GM03348 (cell line): ENCODE results near the gene CHRNA3.
A peak's percentile ranks its signal among the peaks of the same experiment; 100 is the strongest.

Source experiments
- DNase-seq: peaks from one replicate; pipeline ENCODE4 v3.0.0; 2012; ENCODE audit warnings: low spot score

The CHRNA3 gene

GRCh38 chr15:78636378-78636859, 15.6 kb upstream of the CHRNA3 start:
- DNase-seq: no peak

DNA sequence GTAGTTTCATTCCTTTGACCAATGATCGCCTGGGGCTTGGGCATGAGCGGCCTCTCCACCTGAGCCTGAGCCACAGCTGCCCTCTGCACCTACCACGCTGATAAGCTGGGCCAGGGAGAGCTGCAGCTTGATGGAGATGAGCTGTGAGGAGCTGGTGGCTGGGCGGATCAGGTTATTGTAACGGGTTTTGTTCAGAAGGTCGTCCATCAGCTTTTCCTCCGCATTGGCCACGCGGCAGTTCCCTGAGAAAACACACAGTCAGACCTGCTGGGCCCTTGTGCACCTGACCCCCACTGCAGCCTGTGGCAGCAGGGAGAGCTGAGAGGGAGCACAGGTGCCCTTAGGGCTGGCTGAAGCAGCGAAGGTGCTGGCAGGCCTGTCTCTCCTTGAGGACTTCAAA, 14.6 kb upstream of the CHRNA3 start:
- no peak for DNase-seq

DNA sequence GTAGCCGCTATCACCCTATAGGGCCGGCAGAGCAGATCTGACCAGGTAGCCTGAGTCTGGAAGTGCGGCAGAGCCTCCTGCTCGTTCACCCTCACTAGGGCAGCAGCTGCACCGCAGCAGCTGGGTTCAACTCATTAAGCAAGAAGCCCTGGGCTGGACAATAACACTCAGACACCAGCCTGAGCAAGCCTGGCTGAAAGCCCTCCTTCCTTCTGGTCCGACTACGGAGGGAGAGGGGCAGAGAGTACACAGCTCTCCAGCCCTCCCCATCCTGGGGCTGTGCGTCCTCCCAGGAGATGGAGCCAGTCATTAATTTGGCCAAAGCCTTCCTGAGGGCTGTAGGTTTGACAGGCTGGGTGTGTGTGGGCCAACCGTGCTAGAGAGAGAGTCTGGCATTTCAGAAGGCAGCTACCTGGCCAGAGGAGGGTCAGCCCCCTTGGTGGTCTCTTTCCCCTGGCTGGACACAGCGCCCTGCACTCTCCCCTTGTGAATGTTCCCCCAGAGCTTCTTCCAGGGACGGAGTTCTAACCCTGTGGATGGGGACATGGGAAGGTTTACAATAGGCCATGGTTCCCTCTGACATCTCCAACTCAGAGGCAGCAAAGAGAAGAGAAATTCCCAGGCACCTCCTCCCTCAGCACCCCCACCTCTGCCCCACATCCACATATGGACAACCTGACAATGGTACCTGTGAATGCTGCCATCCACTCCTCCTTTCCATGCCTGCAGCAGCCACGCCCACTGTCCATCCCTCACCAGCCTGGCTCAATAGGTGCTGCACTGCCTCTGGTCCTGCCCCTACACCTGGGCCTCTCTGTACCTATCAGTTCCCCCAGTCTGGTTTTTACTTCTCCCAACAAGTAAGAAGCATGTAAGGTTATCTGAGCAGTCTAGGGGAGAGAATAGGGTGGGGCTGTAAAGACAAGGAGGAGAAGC, 13.7 kb upstream of the CHRNA3 start:
- no peak for DNase-seq

GRCh38 chr15:78633348-78633747, 12.6 kb upstream of the CHRNA3 start:
- DNase-seq: no peak

DNA sequence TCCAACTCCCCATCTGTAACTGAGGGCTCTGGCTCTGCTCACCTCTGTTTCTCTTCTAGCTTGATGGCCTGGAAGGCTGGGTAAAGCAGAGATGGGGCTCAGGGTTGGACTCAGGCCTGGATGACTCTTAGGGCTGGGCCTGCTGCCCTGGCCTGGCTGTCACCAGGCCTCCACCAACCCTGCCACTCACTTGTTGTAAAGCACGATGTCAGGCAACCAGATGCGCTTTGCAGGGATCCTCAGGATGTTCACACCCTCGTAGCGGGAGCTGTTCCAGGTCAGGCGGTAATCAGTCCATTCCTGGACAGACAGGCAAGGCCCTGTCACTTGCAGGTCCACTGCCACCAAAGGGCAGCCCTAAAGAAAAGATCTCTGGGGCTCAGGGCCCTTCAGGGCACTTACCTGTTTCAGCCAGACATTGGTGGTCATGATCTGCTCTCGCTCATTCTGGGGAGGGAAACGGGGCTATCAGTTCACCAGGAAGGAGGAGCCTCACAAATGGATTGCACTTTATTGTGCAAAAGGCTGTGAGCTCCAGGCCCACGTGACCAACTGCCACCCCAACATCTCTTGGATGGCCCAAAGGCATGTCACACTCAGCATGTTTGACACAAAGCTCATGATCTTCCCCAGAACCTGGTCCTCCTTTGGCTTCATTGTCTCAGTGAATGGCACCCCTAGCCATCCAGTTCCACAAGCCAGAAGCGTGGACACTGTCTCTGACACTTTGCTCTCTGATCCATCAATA, 10.3 kb upstream of the CHRNA3 start:
- DNase-seq: no peak

DNA sequence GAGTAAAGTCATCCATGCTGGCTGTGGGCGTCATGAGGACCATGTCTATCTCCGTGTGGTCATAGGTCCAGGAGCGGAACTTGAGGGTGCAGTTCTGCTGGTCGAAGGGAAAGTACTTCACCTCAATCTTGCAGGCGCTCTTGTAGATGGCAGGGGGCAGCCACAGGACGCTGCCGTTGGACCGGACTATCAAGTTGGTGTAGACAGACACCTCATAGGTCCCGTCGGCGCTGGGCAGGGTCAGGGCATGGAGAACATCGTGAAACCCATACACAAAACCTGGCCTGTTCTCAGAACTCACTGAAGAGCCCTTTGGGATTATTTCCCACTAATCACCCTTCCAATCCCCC, 8.9 kb upstream of the CHRNA3 start:
- no peak for DNase-seq

DNA sequence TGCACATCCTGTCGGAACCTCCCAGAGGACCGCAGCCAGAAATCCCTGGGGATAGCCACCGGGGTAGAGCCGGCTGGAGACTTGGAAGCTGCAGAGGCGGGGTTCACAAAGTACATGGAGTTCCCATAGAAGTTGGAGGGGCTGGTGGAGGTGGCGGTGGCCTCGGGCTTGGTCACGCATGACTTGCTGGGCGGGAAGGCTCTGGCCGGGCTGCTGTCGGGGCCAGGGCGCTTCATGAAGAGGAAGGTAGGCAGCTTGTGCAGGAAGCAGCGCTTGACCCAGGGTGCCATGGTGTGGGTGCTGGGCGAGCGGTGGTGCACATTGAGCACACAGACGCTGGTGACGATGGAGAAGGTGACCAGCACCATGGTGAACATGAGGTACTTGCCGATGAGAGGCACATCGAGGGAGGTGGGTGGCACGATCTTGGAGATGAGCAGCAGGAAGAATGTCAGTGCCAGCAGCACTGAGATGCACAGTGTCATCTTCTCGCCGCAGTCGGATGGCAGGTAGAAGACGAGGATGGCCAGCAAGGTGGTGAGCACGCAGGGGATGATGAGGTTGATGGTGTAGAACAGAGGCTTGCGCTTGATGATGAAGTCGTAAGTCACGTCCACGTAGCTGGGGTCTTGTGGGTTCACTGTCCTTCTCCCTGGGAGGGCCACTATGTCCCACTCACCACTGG, 8.4 kb upstream of the CHRNA3 start:
- no peak for DNase-seq

DNA sequence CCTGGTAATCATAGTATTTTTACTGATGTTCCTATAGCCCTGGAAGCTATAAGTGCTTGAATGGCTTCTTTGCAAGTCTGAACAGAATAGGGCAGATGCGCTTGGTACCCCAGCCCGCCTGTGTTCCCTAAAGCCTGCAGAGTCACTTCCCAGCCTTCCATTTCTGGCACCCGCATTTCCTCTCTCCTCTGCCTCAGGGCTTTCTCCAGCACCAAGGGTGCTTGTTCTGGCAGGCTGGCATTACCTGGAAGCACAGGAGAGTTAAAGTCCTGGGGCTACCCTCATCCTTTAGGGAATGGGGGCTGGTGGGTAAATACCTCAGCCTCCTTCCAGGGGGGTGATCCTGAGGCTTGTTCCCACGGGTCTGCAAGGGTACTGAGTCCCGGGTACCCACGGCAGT, 7.4 kb upstream of the CHRNA3 start:
- DNase-seq: no peak

DNA sequence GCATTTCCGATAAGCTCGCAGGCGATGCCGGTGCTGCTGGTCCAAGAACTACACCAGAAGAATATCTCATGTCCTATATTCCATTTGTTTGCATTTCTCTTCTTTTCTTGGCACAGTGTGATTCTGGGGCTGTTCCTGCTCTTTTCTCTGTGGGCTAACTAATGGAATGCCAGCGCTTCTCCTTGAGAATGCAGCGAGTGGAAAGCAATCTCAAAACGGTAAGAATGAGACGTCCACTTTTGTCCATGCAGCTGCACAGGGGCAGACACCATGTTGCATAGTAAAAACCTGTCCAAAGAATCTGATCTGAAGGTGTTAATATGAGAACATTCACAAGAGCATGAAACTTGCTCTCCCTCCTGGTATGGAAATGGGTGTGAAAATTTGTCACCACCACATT, 6.6 kb upstream of the CHRNA3 start:
- no peak for DNase-seq

DNA sequence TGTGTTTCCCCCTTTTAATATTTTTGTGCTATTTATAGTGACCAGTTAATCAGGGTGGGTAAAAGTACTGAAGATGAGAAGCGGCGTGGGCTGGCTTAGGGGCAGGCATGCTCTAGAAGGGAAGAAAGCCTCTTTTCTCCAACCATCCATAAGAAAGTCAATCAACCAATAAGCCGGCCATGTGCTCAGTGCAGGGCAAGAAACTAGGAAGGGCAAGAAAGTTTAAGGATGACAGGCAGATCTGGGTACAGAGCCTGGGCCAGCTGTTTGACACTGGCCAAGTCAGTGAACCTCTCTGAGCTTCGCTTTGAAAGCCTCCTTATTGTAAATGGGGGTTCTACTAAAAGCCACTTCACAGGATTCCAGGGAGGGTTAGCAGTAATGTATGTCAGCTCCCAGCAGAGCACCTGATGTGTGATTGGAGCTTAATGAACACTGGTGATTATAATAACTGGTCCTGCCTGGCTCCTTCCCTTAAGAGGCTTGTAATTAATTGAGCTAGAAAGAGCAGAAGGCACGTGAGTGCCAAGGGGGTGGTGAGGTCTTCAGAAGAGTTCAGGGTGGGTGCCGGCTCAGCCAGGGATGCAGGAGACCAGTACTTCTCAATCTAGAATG, 5.7 kb upstream of the CHRNA3 start:
- DNase-seq: no peak

DNA sequence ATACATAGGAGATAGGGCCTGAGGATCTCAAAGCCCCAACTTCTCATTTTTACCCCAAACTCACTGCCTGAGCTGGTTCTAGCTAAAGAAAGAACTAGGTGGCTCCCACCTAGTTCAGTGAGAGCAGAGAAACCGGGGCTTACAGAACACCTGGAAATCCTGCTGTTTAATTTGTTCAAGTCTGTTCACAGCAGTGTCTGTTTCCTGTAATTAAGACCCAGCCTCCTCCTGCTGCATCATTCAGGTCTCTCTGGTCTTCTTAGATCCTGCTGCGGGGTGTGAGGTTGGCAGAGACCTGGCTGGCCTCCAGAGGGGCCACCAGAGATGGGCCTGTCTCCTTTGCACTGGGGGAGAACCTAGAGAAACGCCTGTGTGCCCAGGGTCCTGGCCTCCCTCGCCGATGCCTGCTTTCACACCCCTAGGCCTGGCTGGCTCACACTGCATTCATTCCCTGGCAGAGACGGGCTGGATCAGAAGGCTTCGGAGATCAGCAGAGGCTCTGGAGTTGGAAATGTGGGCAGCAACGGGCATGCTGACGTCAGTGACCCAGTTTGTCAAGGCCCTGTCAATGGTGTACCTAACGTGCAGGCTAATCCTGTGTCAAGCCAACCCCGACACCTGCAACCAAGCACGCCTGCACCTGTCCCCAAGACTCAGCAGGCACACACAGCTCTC, 4.9 kb upstream of the CHRNA3 start:
- no peak for DNase-seq

DNA sequence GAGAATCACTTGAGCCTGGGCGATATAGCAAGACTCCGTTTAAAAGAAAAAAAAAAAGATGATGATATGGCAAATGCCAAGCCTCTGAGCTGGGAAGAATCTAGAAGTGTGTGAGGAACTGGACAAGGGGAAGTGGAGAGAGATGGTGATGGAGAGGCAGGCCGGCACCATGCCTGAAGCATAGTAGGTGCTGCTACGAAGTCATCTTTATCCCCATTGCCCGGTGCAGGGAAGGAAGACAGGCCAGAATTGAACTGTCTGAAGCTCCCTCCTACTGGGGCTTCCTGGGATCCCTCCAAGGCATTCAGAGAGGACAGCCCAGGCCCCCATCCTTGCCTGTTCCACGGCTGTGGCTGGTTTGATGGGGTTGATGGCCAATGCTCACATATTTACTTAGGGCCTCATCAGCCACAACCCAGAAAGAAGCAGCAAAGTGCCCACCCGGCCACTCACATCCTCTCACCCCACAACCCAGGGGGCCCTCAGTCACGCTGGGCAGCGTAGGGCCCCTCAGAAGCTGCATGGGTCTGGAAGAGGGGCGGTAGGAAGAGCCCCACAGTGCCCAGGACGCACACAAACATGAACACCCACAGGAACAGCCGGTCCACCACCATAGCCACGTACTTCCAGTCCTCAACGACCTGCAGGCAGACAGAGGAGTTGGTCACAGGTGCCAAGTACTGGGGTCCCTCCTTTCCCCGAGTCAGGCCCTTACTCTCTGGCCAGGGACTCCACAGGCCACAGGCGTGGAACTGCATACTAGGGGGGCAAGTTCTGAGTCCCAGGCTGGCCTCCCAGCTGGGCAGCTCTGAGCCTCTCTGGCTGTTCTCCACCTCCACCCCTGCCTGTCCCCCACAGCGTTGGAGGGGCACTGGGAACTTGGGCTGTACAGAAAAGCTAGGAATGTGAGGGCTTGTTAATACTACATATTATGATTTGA, 4.1 kb upstream of the CHRNA3 start:
- no peak for DNase-seq

- DNase-seq: no peak
Observed at GRCh38 chr15:78623786-78624497, 3.1 kb upstream of the CHRNA3 start.

DNA sequence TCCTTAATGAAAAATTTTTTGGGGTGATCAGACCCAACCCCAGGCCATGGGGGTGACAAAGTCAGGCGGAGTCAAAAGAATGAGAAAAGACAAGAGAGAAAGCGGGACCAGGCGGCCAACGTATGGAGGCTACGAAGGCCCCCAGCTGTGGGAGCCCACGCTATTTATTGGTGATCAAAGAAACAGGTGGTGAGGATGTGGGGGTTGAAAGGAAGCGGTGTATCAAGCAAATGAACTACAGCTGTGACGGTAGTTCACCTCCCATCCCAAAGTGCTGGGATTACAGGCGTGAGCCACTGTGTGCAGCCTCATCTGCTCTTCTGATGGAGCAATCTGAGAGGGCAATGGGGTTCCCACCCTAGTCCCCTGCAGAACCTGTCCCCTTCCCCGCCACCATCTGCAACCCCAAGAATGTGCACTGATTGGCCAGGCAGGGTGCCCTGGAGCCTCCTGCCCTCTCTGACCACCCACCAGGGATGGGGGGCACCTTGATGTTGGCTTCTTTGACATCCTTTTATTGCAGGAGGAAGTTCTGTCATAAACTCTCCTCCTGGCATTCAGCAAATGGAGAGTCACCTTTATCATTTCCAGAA, 1.1 kb upstream of the CHRNA3 start:
- DNase-seq: no peak

GRCh38 chr15:78620021-78620526, 722 bp downstream of the CHRNA3 start:
- DNase-seq: peak; percentile 28

GRCh38 chr15:78619022-78619950, 1.5 kb downstream of the CHRNA3 start:
- no peak for DNase-seq

- peak; percentile 91 for DNase-seq
Observed at GRCh38 chr15:78618490-78618934, 2.3 kb downstream of the CHRNA3 start.

- DNase-seq: no peak
Observed at GRCh38 chr15:78618064-78618463, 2.7 kb downstream of the CHRNA3 start.
